ENCODE measurements around the gene ZNF891.

DNA sequence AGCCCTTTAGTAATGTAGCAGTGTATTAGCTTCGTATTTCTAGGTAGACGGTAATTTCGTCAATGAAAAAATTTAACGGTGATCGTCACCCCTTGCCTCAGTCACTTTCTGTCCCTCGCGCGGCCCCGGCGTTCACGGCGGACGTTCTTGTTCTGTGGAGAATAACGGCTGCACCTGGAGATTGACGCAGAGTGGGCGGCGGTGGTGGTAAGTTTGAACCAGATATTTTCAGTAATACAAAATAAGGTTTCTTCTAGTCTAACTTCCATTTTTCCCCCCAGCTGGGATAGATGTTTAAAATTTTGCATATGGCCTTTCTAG lies 694 bp upstream of the ZNF891 start:
- TF ChIP-seq, protein P1, sequence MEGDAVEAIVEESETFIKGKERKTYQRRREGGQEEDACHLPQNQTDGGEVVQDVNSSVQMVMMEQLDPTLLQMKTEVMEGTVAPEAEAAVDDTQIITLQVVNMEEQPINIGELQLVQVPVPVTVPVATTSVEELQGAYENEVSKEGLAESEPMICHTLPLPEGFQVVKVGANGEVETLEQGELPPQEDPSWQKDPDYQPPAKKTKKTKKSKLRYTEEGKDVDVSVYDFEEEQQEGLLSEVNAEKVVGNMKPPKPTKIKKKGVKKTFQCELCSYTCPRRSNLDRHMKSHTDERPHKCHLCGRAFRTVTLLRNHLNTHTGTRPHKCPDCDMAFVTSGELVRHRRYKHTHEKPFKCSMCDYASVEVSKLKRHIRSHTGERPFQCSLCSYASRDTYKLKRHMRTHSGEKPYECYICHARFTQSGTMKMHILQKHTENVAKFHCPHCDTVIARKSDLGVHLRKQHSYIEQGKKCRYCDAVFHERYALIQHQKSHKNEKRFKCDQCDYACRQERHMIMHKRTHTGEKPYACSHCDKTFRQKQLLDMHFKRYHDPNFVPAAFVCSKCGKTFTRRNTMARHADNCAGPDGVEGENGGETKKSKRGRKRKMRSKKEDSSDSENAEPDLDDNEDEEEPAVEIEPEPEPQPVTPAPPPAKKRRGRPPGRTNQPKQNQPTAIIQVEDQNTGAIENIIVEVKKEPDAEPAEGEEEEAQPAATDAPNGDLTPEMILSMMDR (tag by site-specific recombination; IDR thresholded peaks at IDR 0.05): no peak
- no peak for TF ChIP-seq SETDB1 (IDR thresholded peaks at IDR 0.05; ENCODE audit: insufficient read length, low read length)
- TF ChIP-seq YY1 (tag by site-specific recombination; IDR thresholded peaks at IDR 0.05): no peak
- no peak for TF ChIP-seq TRIM28 (IDR thresholded peaks at IDR 0.05; ENCODE audit: borderline replicate concordance, low read length)
- TF ChIP-seq ZNF146 (tag by site-specific recombination; IDR thresholded peaks at IDR 0.05): no peak
- no peak for TF ChIP-seq REPIN1 (tag by site-specific recombination; IDR thresholded peaks at IDR 0.05; ENCODE audit: low read depth)
- TF ChIP-seq BCL11A (tag by site-specific recombination; IDR thresholded peaks at IDR 0.05; ENCODE audit: low read depth): no peak
- no peak for TF ChIP-seq HOXD13 (CRISPR knock-in tag; IDR thresholded peaks at IDR 0.05; ENCODE audit: borderline replicate concordance)
- no peak for TF ChIP-seq ATF2 (tag by site-specific recombination; IDR thresholded peaks at IDR 0.05; ENCODE audit: low read depth)
- no peak for TF ChIP-seq TCF7L2 (IDR thresholded peaks at IDR 0.05; ENCODE audit: borderline replicate concordance, low read depth, low read length)
- no peak for TF ChIP-seq ZNF510 (tag by site-specific recombination; IDR thresholded peaks at IDR 0.05; ENCODE audit: insufficient replicate concordance)

Data from HEK293 (cell line).